Liver (tissue), 9 donors: ENCODE measurements around the gene MCF2L. TPM values are rescaled to one million over a fixed set of nuclear protein-coding genes. Genes with fewer than 3 reads are reported as not detected.

Experiments used
- DNase-seq: peaks from one replicate; pipeline ENCODE4 v3.0.0-alpha.2; 2017; ENCODE audit warnings: low spot score
- H3K27ac ChIP-seq, 2 donors: one replicate each; pipeline ENCODE4 v1.7.0; 2013; ENCODE audit warnings: inconsistent platforms in 2 of 2, low read length in 2 of 2, control low read depth in 1 of 2, low read depth in 1 of 2, mild to moderate bottlenecking in 1 of 2
- H3K27me3 ChIP-seq, 4 donors: one replicate each; pipeline versions ENCODE4 v1.6.1 to v1.7.0; 2013; ENCODE audit warnings: low read length in 3 of 4, inconsistent platforms in 1 of 4, mild to moderate bottlenecking in 1 of 4, moderate library complexity in 1 of 4; ENCODE audit not compliant: control insufficient read depth in 4 of 4, insufficient read depth in 4 of 4
- H3K36me3 ChIP-seq, 4 donors: one replicate each; pipeline versions ENCODE4 v1.6.1 to v1.7.0; 2013; ENCODE audit warnings: low read length in 3 of 4, mild to moderate bottlenecking in 3 of 4, low read depth in 1 of 4, moderate library complexity in 1 of 4; ENCODE audit not compliant: control insufficient read depth in 4 of 4, insufficient read depth in 3 of 4
- H3K4me1 ChIP-seq, 4 donors: one replicate each; pipeline versions ENCODE4 v1.6.1 to v1.7.0; 2013; ENCODE audit warnings: low read length in 3 of 4, mild to moderate bottlenecking in 3 of 4, moderate library complexity in 1 of 4; ENCODE audit not compliant: control insufficient read depth in 4 of 4, insufficient read depth in 4 of 4
- H3K4me3 ChIP-seq, 3 donors: one replicate each; pipeline versions ENCODE4 v1.6.1 to v1.7.0; 2013; ENCODE audit warnings: low read length in 3 of 3, control low read depth in 1 of 3, low read depth in 1 of 3, mild to moderate bottlenecking in 1 of 3
- H3K9ac ChIP-seq, 2 donors: one replicate each; pipeline ENCODE4 v1.7.0; 2013; ENCODE audit warnings: low read length in 2 of 2, mild to moderate bottlenecking in 2 of 2, moderate library complexity in 2 of 2, control low read depth in 1 of 2, low read depth in 1 of 2
- H3K9me3 ChIP-seq, 4 donors: one replicate each; pipeline versions ENCODE4 v1.6.1 to v1.7.0; 2013; ENCODE audit warnings: low read length in 3 of 4; ENCODE audit not compliant: control insufficient read depth in 4 of 4
- ATF3 ChIP-seq: IDR thresholded peaks from 2 replicates; pipeline ENCODE4 v1.6.1; 2016; ENCODE audit warnings: antibody characterized with exemption
- CTCF ChIP-seq: fragments of 150-350 bp; IDR thresholded peaks from 2 replicates; pipeline ENCODE4 v1.5.1; 2017; ENCODE audit warnings: improper control_type of control experiment, low read depth, low read length; ENCODE audit not compliant: missing input control
- EGR1 ChIP-seq, 2 donors: IDR thresholded peaks; 2 replicates each; pipeline ENCODE4 v1.6.1; 2016 to 2018; ENCODE audit warnings: antibody characterized with exemption in 2 of 2, low read depth in 2 of 2
- FOXA1 ChIP-seq: IDR thresholded peaks from 2 replicates; pipeline ENCODE4 v1.6.1; 2016; ENCODE audit warnings: antibody characterized with exemption
- FOXA2 ChIP-seq: IDR thresholded peaks from 2 replicates; pipeline ENCODE4 v1.6.1; 2016; ENCODE audit warnings: antibody characterized with exemption
- GABPA ChIP-seq, 2 donors: IDR thresholded peaks in 1 of 2; conservative IDR thresholded peaks in 1 of 2; 2 replicates each; pipeline ENCODE4 v1.6.1; 2016; ENCODE audit warnings: antibody characterized with exemption in 2 of 2, mild to moderate bottlenecking in 1 of 2, moderate library complexity in 1 of 2
- HNF4A ChIP-seq, 2 donors: conservative IDR thresholded peaks; 2 replicates each; pipeline ENCODE4 v1.6.1; 2016; ENCODE audit warnings: antibody characterized with exemption in 2 of 2, mild to moderate bottlenecking in 2 of 2
- HNF4G ChIP-seq: IDR thresholded peaks from 2 replicates; pipeline ENCODE4 v1.6.1; 2016; ENCODE audit warnings: antibody characterized with exemption
- MAX ChIP-seq: IDR thresholded peaks from 2 replicates; pipeline ENCODE4 v1.6.1; 2016; ENCODE audit warnings: antibody characterized with exemption
- NR2F2 ChIP-seq: IDR thresholded peaks from 2 replicates; pipeline ENCODE4 v1.6.1; 2016; ENCODE audit warnings: antibody characterized with exemption
- RAD21 ChIP-seq, 2 donors: IDR thresholded peaks; 2 replicates each; pipeline ENCODE4 v1.6.1; 2016; ENCODE audit warnings: antibody characterized with exemption in 2 of 2, mild to moderate bottlenecking in 2 of 2
- REST ChIP-seq: IDR thresholded peaks from 2 replicates; pipeline ENCODE4 v1.6.1; 2016; ENCODE audit warnings: antibody characterized with exemption, mild to moderate bottlenecking
- RXRA ChIP-seq, 2 donors: IDR thresholded peaks; 2 replicates each; pipeline ENCODE4 v1.6.1; 2017 to 2018; ENCODE audit warnings: antibody characterized with exemption in 2 of 2, mild to moderate bottlenecking in 1 of 2
- SP1 ChIP-seq: IDR thresholded peaks from 2 replicates; pipeline ENCODE4 v1.6.1; 2018; ENCODE audit warnings: antibody characterized with exemption, mild to moderate bottlenecking
- TAF1 ChIP-seq: conservative IDR thresholded peaks from 2 replicates; pipeline ENCODE4 v1.6.1; 2016; ENCODE audit warnings: antibody characterized with exemption, mild to moderate bottlenecking
- YY1 ChIP-seq: IDR thresholded peaks from 2 replicates; pipeline ENCODE4 v1.6.1; 2016; ENCODE audit warnings: antibody characterized with exemption, mild to moderate bottlenecking
- ZBTB33 ChIP-seq: IDR thresholded peaks from 2 replicates; pipeline ENCODE4 v1.6.1; 2016; ENCODE audit warnings: antibody characterized with exemption
- WGBS: extraction: QIAGEN DNeasy Blood & Tissue Kit; methylation state at CpG from one replicate; pipeline ENCODE4 v1.1.7; 2013; 5-methylcytosine and 5-hydroxymethylcytosine counted together
- polyA plus RNA-seq, 2 donors: library from polyadenylated mRNA; stranded (reverse) in 1 of 2; unstranded in 1 of 2; fragments of 200-250 nt in 1 of 2; fragments of >200 nt in 1 of 2; fragmentation: Nextera tagmentation in 1 of 2; extraction: Ambion mirVana in 1 of 2; gene quantifications; one replicate each; pipeline versions ENCODE4 v1.2.1 to v1.2.3, GENCODE V29; 2013 to 2015
- total RNA-seq, 2 donors: library from RNA; depleted of rRNA; stranded (reverse); fragments of >200 nt; gene quantifications; one replicate each; pipeline ENCODE4 v1.2.3, GENCODE V29; 2014
- donor health status: healthy.
- donor health status: healthy.
- donor health status: healthy.
- donor health status: healthy.
- donor health status: healthy.

The MCF2L gene
- total and polyA plus RNA-seq, 4 donors, result 2.9 to 12.8 (median 7.1) TPM

- WGBS, result 23% methylated on average over 30 of the region's 30 CpGs
- Histone ChIP-seq H3K9me3 (no peaks in the 10 kb centered on the region), H3K27ac (peak overlapping the region; percentile 82), H3K27me3 (no peaks in the 10 kb centered on the region), H3K4me1 (peaks cover 0 to 19% (median 14%) of the 10 kb centered on the region in 4 donors), H3K36me3 (no peaks in the 10 kb centered on the region), H3K9ac (peak overlapping the region; percentile 3 to 36), H3K4me3 (peak overlapping the region; percentile 45 to 52 (median 46))
- no peak for TF ChIP-seq EGR1 (IDR thresholded peaks at IDR 0.05; ENCODE audit: low read depth in 2 of 2)
- peak; percentile 82 for TF ChIP-seq HNF4G
- peak in 1 of 2 donors; percentile 54 for TF ChIP-seq RAD21 (IDR thresholded peaks at IDR 0.05)
- TF ChIP-seq NR2F2, result no peak
- peak; percentile 87 for TF ChIP-seq SP1
- peak in 1 of 2 donors; percentile 60 for TF ChIP-seq GABPA (IDR thresholded peaks at IDR 0.05 in 1 of 2, conservative IDR thresholded peaks at IDR 0.05 in 1 of 2)
- TF ChIP-seq YY1, result peak; percentile 78
- no peak for TF ChIP-seq MAX
- TF ChIP-seq HNF4A (conservative IDR thresholded peaks at IDR 0.05), result peak; percentile 91 to 93
- TF ChIP-seq RXRA (IDR thresholded peaks at IDR 0.05), result peak; percentile 58 to 84
- TF ChIP-seq FOXA1, result peak; percentile 61
- TF ChIP-seq FOXA2, result peak; percentile 57
- TF ChIP-seq REST, result peak; percentile 62
- no peak for DNase-seq
Observed at GRCh38 chr13:112984954-112985802, 16.2 kb downstream of the MCF2L start.

- Histone ChIP-seq H3K27ac (peak overlapping the region; percentile 82), H3K4me3 (peak overlapping the region; percentile 45 to 52 (median 46)), H3K4me1 (peaks cover 0 to 19% (median 14%) of the 10 kb centered on the region in 4 donors), H3K36me3 (no peaks in the 10 kb centered on the region), H3K9me3 (no peaks in the 10 kb centered on the region), H3K9ac (no peak overlapping the region), H3K27me3 (no peaks in the 10 kb centered on the region)
- WGBS, result 67% methylated on average over 30 of the region's 30 CpGs
- DNase-seq, result no peak
- no peak for TF ChIP-seq ATF3
- no peak for TF ChIP-seq TAF1
- TF ChIP-seq MAX, result no peak
- no peak for TF ChIP-seq HNF4A (conservative IDR thresholded peaks at IDR 0.05)
- no peak for TF ChIP-seq CTCF
- TF ChIP-seq FOXA2, result no peak
- no peak for TF ChIP-seq YY1
- no peak for TF ChIP-seq RAD21 (IDR thresholded peaks at IDR 0.05)
- no peak for TF ChIP-seq REST
- no peak for TF ChIP-seq ZBTB33
- no peak for TF ChIP-seq FOXA1
- TF ChIP-seq RXRA (IDR thresholded peaks at IDR 0.05), result no peak
- TF ChIP-seq HNF4G, result no peak
- no peak for TF ChIP-seq GABPA (IDR thresholded peaks at IDR 0.05 in 1 of 2, conservative IDR thresholded peaks at IDR 0.05 in 1 of 2)
- no peak for TF ChIP-seq NR2F2
Observed at GRCh38 chr13:112985803-112986408, 16.9 kb downstream of the MCF2L start.
